ENCODE data around the gene EDEM1.
A peak's percentile ranks its signal among the peaks of the same experiment; 100 is the strongest.
"Not testable (repeated sequence)": the region's sequence is repeated elsewhere in the genome, so short reads cannot be mapped to it uniquely, and the experiment has no call there.

EDEM1 gene

GRCh38 chr3:5179036-5179435 lies 8.5 kb upstream of the EDEM1 start:
- not testable (repeated sequence) for DNase-seq

GRCh38 chr3:5181469-5182141 lies 5.9 kb upstream of the EDEM1 start:
- DNase-seq, result no peak

- not testable (repeated sequence) for DNase-seq
Observed at GRCh38 chr3:5183714-5184113, 3.8 kb upstream of the EDEM1 start.

- DNase-seq, result no peak
Observed at GRCh38 chr3:5184499-5184898, 3.0 kb upstream of the EDEM1 start.

GRCh38 chr3:5185093-5185673 lies 2.3 kb upstream of the EDEM1 start:
- DNase-seq, result no peak

- no peak for DNase-seq
Observed at GRCh38 chr3:5186089-5186857, 1.2 kb upstream of the EDEM1 start.

GRCh38 chr3:5186858-5187155 lies 700 bp upstream of the EDEM1 start:
- no peak for DNase-seq

GRCh38 chr3:5187920-5188418 lies 462 bp downstream of the EDEM1 start:
- DNase-seq, result no peak

GRCh38 chr3:5188419-5189221 lies 1.1 kb downstream of the EDEM1 start:
- no peak for DNase-seq

GRCh38 chr3:5190147-5190791 lies 2.8 kb downstream of the EDEM1 start:
- DNase-seq, result no peak

GRCh38 chr3:5191555-5192304 lies 4.2 kb downstream of the EDEM1 start:
- no peak for DNase-seq

- DNase-seq, result no peak
Observed at GRCh38 chr3:5192571-5193365, 5.3 kb downstream of the EDEM1 start.

GRCh38 chr3:5194341-5194740 lies 6.8 kb downstream of the EDEM1 start:
- DNase-seq, result no peak

- no peak for DNase-seq
Observed at GRCh38 chr3:5194801-5195509, 7.4 kb downstream of the EDEM1 start.

GRCh38 chr3:5195605-5196004 lies 8.1 kb downstream of the EDEM1 start:
- DNase-seq, result no peak

GRCh38 chr3:5197022-5197421 lies 9.5 kb downstream of the EDEM1 start:
- DNase-seq, result no peak

- DNase-seq, result peak in 1 of 2 experiments; percentile 3
Observed at GRCh38 chr3:5197470-5198312, 10.2 kb downstream of the EDEM1 start.

GRCh38 chr3:5198313-5198677 lies 10.8 kb downstream of the EDEM1 start:
- DNase-seq, result no peak

GRCh38 chr3:5198986-5199731 lies 11.7 kb downstream of the EDEM1 start:
- no peak for DNase-seq

Measured in NCI-H1930 (cell line).